ENCODE data around the gene HLCS.

HLCS gene

GRCh38 chr21:36713746-36714145, 252.7 kb downstream of the HLCS start:
- no peaks in the 10 kb centered on the region for H3K9me3 ChIP-seq (ENCODE audit: control insufficient read depth, insufficient read depth, low read length)
- no CpG with 5 or more reads among the region's 3 CpGs for WGBS (ENCODE audit: insufficient coverage, insufficient read length)
- peaks cover 3% of the 10 kb centered on the region; the same call in 1 of the 2 replicates for H3K4me1 ChIP-seq (ENCODE audit: control insufficient read depth, insufficient read depth, low read length)
- H3K27ac ChIP-seq (ENCODE audit: low read length) = no peak overlapping the region
- no peak overlapping the region for H3K4me3 ChIP-seq (ENCODE audit: low read length)
- no peak for DNase-seq (ENCODE audit: low read depth, low spot score)
- H3K27me3 ChIP-seq (ENCODE audit: control insufficient read depth, insufficient read depth, low read length) = peaks cover 13% of the 10 kb centered on the region
- no peaks in the 10 kb centered on the region for H3K36me3 ChIP-seq (ENCODE audit: control insufficient read depth, insufficient read depth, low read length)

DNA sequence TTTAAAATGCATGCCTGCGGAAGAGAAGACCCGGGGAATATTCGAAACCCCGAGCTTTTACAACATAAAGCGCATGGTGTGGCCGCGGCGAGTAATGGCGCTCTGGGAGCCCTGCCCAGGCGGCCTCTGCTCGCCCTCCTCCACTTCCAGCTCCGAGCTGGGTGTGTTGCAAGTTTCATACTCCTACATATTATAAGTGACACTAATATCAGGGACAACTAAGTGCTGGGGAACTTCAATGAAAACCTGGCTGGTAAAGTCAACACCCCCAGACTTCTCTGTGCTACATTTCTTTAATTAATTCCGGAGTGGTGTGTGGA, 255.8 kb downstream of the HLCS start:
- H3K27me3 ChIP-seq (ENCODE audit: control insufficient read depth, insufficient read depth, low read length) = peaks cover 44% of the 10 kb centered on the region
- WGBS (ENCODE audit: insufficient coverage, insufficient read length) = no CpG with 5 or more reads among the region's 13 CpGs

GRCh38 chr21:36709868-36710728, 256.4 kb downstream of the HLCS start:
- Histone ChIP-seq H3K9me3 (ENCODE audit: control insufficient read depth, insufficient read depth, low read length) (no peaks in the 10 kb centered on the region), H3K36me3 (ENCODE audit: control insufficient read depth, insufficient read depth, low read length) (no peaks in the 10 kb centered on the region), H3K4me3 (ENCODE audit: low read length) (peak overlapping the region; percentile 18; the same call in 1 of the 2 replicates), H3K27ac (ENCODE audit: low read length) (no peak overlapping the region), H3K27me3 (ENCODE audit: control insufficient read depth, insufficient read depth, low read length) (peaks cover 50% of the 10 kb centered on the region), H3K4me1 (ENCODE audit: control insufficient read depth, insufficient read depth, low read length) (peaks cover 3% of the 10 kb centered on the region; the same call in 1 of the 2 replicates)
- no CpG with 5 or more reads among the region's 38 CpGs for WGBS (ENCODE audit: insufficient coverage, insufficient read length)
- DNase-seq (ENCODE audit: low read depth, low spot score) = no peak

More for the DNA sequence above, 255.8 kb downstream of the HLCS start:
- H3K27ac ChIP-seq (ENCODE audit: low read length) = no peak overlapping the region
- no peaks in the 10 kb centered on the region for H3K36me3 ChIP-seq (ENCODE audit: control insufficient read depth, insufficient read depth, low read length)
- no peak for DNase-seq (ENCODE audit: low read depth, low spot score)
- H3K9me3 ChIP-seq (ENCODE audit: control insufficient read depth, insufficient read depth, low read length) = no peaks in the 10 kb centered on the region
- H3K4me1 ChIP-seq (ENCODE audit: control insufficient read depth, insufficient read depth, low read length) = peaks cover 3% of the 10 kb centered on the region; the same call in 1 of the 2 replicates
- H3K4me3 ChIP-seq (ENCODE audit: low read length) = peak overlapping the region; percentile 18; the same call in 1 of the 2 replicates

DNA sequence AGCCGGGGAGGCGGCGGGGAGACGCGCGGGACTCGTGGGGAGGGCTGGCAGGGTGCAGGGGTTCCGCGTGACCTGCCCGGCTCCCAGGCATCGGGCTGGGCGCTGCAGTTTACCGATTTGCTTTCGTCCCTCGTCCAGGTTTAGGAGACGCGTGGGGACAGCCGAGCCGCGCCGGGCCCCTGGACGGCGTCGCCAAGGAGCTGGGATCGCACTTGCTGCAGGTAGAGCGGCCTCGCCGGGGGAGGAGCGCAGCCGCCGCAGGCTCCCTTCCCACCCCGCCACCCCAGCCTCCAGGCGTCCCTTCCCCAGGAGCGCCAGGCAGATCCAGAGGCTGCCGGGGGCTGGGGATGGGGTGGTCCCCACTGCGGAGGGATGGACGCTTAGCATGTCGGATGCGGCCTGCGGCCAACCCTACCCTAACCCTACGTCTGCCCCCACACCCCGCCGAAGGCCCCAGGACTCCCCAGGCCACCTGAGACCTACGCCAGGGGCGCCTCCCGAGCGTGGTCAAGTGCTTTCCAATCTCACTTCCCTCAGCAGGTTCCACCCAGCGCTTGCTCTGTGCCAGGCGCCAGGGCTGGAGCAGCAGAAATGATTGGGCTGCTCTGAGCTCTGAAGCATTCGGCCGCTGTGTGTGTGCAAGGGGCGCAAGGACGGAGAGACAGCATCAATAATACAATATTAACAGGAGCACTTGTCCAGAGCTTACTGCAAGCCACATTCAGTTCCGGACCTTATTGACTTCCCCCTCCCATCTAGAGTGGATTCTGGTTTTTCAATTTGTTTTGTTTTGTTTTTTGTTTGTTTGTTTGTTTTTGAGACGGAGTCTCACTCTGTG, 257.2 kb downstream of the HLCS start:
- H3K27ac ChIP-seq (ENCODE audit: low read length) = no peak overlapping the region
- WGBS (ENCODE audit: insufficient coverage, insufficient read length) = no CpG with 5 or more reads among the region's 55 CpGs
- H3K9me3 ChIP-seq (ENCODE audit: control insufficient read depth, insufficient read depth, low read length) = no peaks in the 10 kb centered on the region
- peaks cover 6% of the 10 kb centered on the region; the same call in 1 of the 2 replicates for H3K4me1 ChIP-seq (ENCODE audit: control insufficient read depth, insufficient read depth, low read length)
- peaks cover 58% of the 10 kb centered on the region for H3K27me3 ChIP-seq (ENCODE audit: control insufficient read depth, insufficient read depth, low read length)
- DNase-seq (ENCODE audit: low read depth, low spot score) = no peak
- H3K36me3 ChIP-seq (ENCODE audit: control insufficient read depth, insufficient read depth, low read length) = no peaks in the 10 kb centered on the region
- peak overlapping the region; percentile 17; the same call in 1 of the 2 replicates for H3K4me3 ChIP-seq (ENCODE audit: low read length)

DNA sequence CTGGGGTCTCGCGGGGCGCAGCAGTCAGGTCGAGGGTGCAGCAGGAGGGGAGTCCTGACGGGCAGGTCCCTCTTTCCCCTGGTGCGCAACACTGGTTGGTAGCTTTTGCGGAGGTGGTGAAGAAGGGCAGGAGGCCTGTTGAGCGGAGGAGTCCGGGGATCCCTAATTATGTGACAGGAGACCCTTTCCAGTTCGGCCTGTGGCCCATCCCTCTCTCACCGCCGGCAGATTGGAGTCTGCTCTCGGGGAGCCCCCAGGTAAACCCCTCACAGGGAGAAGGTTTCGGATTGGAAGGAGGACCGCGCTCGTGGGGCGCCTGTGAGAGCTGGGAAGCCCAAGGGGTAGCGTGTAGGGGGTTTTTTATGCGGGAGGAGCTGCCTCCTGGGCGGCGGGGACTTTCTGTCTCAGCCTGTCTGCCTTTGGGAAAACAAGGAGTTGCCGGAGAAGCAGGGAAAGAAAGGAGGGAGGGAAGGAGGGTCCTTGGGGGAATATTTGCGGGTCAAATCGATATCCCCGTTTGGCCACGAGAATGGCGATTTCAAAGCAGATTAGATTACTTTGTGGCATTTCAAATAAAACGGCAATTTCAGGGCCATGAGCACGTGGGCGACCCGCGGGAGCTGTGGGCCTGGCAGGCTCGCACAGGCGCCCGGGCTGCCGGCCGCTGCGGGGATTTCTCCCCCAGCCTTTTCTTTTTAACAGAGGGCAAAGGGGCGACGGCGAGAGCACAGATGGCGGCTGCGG, 258.0 kb downstream of the HLCS start:
- H3K27ac ChIP-seq (ENCODE audit: low read length) = no peak overlapping the region
- DNase-seq (ENCODE audit: low read depth, low spot score) = no peak
- no peaks in the 10 kb centered on the region for H3K36me3 ChIP-seq (ENCODE audit: control insufficient read depth, insufficient read depth, low read length)
- H3K9me3 ChIP-seq (ENCODE audit: control insufficient read depth, insufficient read depth, low read length) = no peaks in the 10 kb centered on the region
- H3K27me3 ChIP-seq (ENCODE audit: control insufficient read depth, insufficient read depth, low read length) = peaks cover 66% of the 10 kb centered on the region
- H3K4me1 ChIP-seq (ENCODE audit: control insufficient read depth, insufficient read depth, low read length) = peaks cover 6% of the 10 kb centered on the region; the same call in 1 of the 2 replicates
- H3K4me3 ChIP-seq (ENCODE audit: low read length) = peak overlapping the region; percentile 17; the same call in 1 of the 2 replicates
- WGBS (ENCODE audit: insufficient coverage, insufficient read length) = no CpG with 5 or more reads among the region's 44 CpGs

DNA sequence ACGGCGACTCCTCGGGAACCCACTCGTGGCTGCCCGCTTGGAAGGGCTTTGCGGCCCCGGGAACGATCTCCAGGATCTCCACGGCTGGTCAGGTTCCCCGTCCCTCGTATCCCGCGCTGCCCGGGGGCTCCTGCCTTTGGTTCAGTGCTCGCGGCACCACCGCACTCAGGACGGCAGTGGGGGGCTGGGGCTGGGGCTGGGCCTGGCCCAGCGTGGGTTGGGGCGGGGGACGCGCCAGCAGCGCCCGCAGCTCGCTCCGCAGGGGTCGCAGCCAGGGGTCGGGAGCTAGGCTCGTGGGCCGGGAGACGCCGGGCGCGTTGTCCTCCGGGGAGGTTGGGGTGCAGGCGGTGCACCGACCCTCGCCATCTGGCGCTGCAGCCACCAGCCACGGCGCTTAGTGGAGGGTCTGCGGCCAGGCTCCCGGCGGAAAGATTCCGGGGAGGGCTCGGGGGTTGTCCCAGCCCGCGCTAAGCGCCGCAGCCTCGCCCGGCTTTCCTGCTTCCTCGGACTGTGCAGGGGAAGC, 258.6 kb downstream of the HLCS start:
- Histone ChIP-seq H3K36me3 (ENCODE audit: control insufficient read depth, insufficient read depth, low read length) (no peaks in the 10 kb centered on the region), H3K9me3 (ENCODE audit: control insufficient read depth, insufficient read depth, low read length) (no peaks in the 10 kb centered on the region), H3K4me3 (ENCODE audit: low read length) (no peak overlapping the region), H3K4me1 (ENCODE audit: control insufficient read depth, insufficient read depth, low read length) (peaks cover 6% of the 10 kb centered on the region; the same call in 1 of the 2 replicates), H3K27me3 (ENCODE audit: control insufficient read depth, insufficient read depth, low read length) (peaks cover 73% of the 10 kb centered on the region), H3K27ac (ENCODE audit: low read length) (no peak overlapping the region)
- no CpG with 5 or more reads among the region's 53 CpGs for WGBS (ENCODE audit: insufficient coverage, insufficient read length)
- no peak for DNase-seq (ENCODE audit: low read depth, low spot score)

DNA sequence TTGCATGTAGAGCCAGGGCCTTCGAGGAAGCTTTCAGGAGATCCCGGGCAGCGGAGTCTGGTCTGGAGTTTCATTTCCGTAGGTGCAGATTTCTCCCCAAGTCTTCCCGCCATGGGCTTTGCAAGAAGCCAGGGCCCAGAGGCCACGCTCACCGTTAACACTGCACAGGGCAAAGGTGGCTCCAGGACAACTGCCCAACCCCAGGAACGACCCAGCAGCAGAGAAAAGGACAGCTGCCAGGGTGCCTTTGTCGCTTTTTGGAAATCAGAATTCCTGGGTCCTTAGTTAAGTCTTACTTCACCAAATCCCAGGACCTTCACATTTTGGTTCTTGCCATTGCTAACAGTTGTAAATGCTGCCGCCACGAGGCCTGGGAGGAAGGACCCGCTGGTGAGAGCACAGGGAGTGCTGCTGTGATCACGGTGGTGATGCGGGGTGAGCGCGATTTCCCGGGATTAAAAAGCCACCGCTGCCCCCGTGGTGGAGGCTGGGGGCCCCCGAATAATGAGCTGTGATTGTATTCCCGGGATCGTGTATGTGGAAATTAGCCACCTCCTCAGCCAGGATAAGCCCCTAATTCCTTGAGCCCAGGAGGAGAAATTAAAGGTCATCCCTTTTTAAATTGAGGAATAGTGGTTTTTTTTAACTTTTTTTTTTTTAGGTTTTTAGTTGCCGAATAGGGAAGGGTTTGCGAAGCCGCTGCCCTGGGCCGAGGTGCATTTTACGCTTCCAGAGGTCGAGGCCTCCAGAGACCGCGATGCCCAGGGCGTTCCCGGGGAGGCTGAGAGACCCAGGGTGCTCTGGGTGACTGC, 259.3 kb downstream of the HLCS start:
- Histone ChIP-seq H3K9me3 (ENCODE audit: control insufficient read depth, insufficient read depth, low read length) (no peaks in the 10 kb centered on the region), H3K36me3 (ENCODE audit: control insufficient read depth, insufficient read depth, low read length) (no peaks in the 10 kb centered on the region), H3K4me1 (ENCODE audit: control insufficient read depth, insufficient read depth, low read length) (peaks cover 6% of the 10 kb centered on the region; the same call in 1 of the 2 replicates), H3K27ac (ENCODE audit: low read length) (no peak overlapping the region), H3K4me3 (ENCODE audit: low read length) (no peak overlapping the region), H3K27me3 (ENCODE audit: control insufficient read depth, insufficient read depth, low read length) (peaks cover 79% of the 10 kb centered on the region)
- DNase-seq (ENCODE audit: low read depth, low spot score) = no peak
- WGBS (ENCODE audit: insufficient coverage, insufficient read length) = no CpG with 5 or more reads among the region's 32 CpGs

DNA sequence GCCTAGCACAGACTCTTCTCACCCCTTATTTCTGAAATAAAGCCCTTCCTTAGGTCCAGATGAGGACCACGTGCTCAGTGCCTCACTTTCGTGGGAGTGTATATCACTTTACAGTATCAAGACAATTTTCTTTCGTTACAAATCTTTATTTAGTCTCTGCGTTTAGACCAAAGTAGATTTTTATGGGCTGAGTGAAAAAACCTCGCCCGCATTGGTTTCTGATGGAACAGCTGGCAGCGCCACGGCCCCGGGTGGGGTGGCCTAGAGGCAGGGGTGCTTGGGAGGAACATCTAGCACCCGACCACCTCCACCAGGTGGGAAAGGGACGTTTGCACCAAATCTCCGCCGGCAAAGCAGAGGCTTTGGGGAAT, 260.0 kb downstream of the HLCS start:
- no CpG with 5 or more reads among the region's 13 CpGs for WGBS (ENCODE audit: insufficient coverage, insufficient read length)
- H3K4me1 ChIP-seq (ENCODE audit: control insufficient read depth, insufficient read depth, low read length) = peaks cover 8% of the 10 kb centered on the region; the same call in 1 of the 2 replicates
- DNase-seq (ENCODE audit: low read depth, low spot score) = no peak
- no peak overlapping the region for H3K27ac ChIP-seq (ENCODE audit: low read length)
- no peak overlapping the region for H3K4me3 ChIP-seq (ENCODE audit: low read length)
- H3K9me3 ChIP-seq (ENCODE audit: control insufficient read depth, insufficient read depth, low read length) = no peaks in the 10 kb centered on the region
- no peaks in the 10 kb centered on the region for H3K36me3 ChIP-seq (ENCODE audit: control insufficient read depth, insufficient read depth, low read length)
- peaks cover 86% of the 10 kb centered on the region for H3K27me3 ChIP-seq (ENCODE audit: control insufficient read depth, insufficient read depth, low read length)

DNA sequence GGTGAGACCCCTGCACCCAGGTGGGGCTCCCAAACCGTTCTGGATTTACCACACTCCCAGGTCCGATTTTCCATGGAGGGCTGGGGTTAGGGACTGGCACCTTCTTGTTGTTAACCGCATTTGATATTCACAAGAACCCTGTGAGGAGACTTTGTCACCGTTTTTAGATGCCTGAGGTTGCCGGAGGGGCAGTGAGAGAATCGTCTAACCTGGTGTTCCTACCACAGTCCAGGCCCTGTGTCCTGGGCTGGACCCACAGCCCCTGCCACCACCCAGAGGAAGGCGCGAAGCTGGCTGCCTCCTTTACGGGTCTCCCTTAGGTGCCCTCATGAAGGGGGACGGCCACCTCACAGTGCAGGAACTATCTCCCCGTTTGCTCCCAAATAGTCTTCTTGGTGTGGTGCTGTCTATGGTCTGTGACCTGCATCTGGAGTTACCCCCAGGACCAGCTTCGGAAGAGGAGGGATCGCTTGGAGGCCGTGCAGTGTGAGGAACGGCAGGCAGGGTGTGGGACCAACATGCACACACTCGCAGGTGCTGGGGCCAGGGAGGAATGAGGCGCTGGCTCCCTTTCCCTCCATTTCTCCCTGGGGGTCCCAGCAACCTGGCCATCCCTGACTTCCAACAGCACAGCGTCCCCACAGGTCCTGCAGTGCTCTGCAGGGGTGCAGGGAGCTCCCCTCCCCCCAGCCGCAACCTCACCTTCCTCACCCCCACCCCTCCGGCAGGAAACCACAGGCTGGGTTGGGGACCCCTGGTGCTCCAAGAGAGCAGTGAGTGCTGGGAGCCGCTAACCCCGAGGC, 260.6 kb downstream of the HLCS start:
- Histone ChIP-seq H3K4me1 (ENCODE audit: control insufficient read depth, insufficient read depth, low read length) (peaks cover 8% of the 10 kb centered on the region; the same call in 1 of the 2 replicates), H3K4me3 (ENCODE audit: low read length) (no peak overlapping the region), H3K9me3 (ENCODE audit: control insufficient read depth, insufficient read depth, low read length) (no peaks in the 10 kb centered on the region), H3K27me3 (ENCODE audit: control insufficient read depth, insufficient read depth, low read length) (peaks cover 92% of the 10 kb centered on the region), H3K36me3 (ENCODE audit: control insufficient read depth, insufficient read depth, low read length) (no peaks in the 10 kb centered on the region), H3K27ac (ENCODE audit: low read length) (no peak overlapping the region)
- no CpG with 5 or more reads among the region's 22 CpGs for WGBS (ENCODE audit: insufficient coverage, insufficient read length)
- DNase-seq (ENCODE audit: low read depth, low spot score) = no peak

Measured in iPS DF 6.9 (cell line).